Neuronal stem cell (in vitro differentiated cells): ENCODE measurements around the gene PLXNC1.

ENCODE experiments used
- DNase-seq: peaks from one replicate; pipeline ENCODE4 v3.0.0-alpha.2; 2013; ENCODE audit warnings: low spot score
- H2AFZ ChIP-seq: one replicate; pipeline ENCODE4 v1.6.1; 2013; ENCODE audit warnings: mild to moderate bottlenecking, low read length, inconsistent platforms
- H2AK5ac ChIP-seq: 2 replicates; pipeline ENCODE4 v1.6.1; 2013; ENCODE audit warnings: low read depth, mild to moderate bottlenecking, inconsistent platforms, low read length, moderate library complexity, mixed read lengths
- H2BK120ac ChIP-seq: 2 replicates; pipeline ENCODE4 v1.6.1; 2013; ENCODE audit warnings: low read depth, mild to moderate bottlenecking, inconsistent platforms, low read length, moderate library complexity, mixed read lengths
- H2BK12ac ChIP-seq: one replicate; pipeline ENCODE4 v1.6.1; 2013; ENCODE audit warnings: low read length, inconsistent platforms
- H2BK15ac ChIP-seq: 2 replicates; pipeline ENCODE4 v1.6.1; 2013; ENCODE audit warnings: mild to moderate bottlenecking, low read length, inconsistent platforms, mixed read lengths
- H2BK5ac ChIP-seq: one replicate; pipeline ENCODE4 v1.6.1; 2013; ENCODE audit warnings: inconsistent platforms, mild to moderate bottlenecking, low read length, moderate library complexity
- H3K14ac ChIP-seq: one replicate; pipeline ENCODE4 v1.6.1; 2013; ENCODE audit warnings: low read length, inconsistent platforms
- H3K18ac ChIP-seq: 2 replicates; pipeline ENCODE4 v1.6.1; 2013; ENCODE audit warnings: low read length, inconsistent platforms
- H3K23ac ChIP-seq: 2 replicates; pipeline ENCODE4 v1.6.1; 2013; ENCODE audit warnings: low read depth, mild to moderate bottlenecking, mixed read lengths, low read length, inconsistent platforms; ENCODE audit not compliant: poor library complexity
- H3K27ac ChIP-seq: replicated peaks from 3 replicates; pipeline ENCODE4 v1.5.1; 2013; ENCODE audit warnings: low read length, inconsistent platforms
- H3K27me3 ChIP-seq, 3 experiments: 2 replicates each; pipeline ENCODE4 v1.6.1; 2013; ENCODE audit warnings: low read length in 3 of 3, mild to moderate bottlenecking in 2 of 3, inconsistent platforms in 1 of 3, low read depth in 1 of 3, mixed read lengths in 1 of 3, moderate library complexity in 1 of 3; ENCODE audit not compliant: control insufficient read depth in 3 of 3, insufficient read depth in 3 of 3
- H3K36me3 ChIP-seq, 2 donors: replicated peaks in 1 of 2; 2 replicates each; pipeline ENCODE4 v1.6.1; 2013; ENCODE audit warnings: low read length in 2 of 2; ENCODE audit not compliant: control insufficient read depth in 2 of 2, insufficient read depth in 2 of 2
- H3K4ac ChIP-seq: 2 replicates; pipeline ENCODE4 v1.6.1; 2013; ENCODE audit warnings: inconsistent platforms, mild to moderate bottlenecking, low read length, moderate library complexity
- H3K4me1 ChIP-seq, 2 donors: 1 replicate in 1 of 2; 2 replicates in 1 of 2; pipeline ENCODE4 v1.6.1; 2013; ENCODE audit warnings: low read length in 2 of 2, low read depth in 1 of 2; ENCODE audit not compliant: control insufficient read depth in 2 of 2, insufficient read depth in 1 of 2
- H3K4me2 ChIP-seq: one replicate; pipeline ENCODE4 v1.6.1; 2013; ENCODE audit warnings: mild to moderate bottlenecking, low read length, inconsistent platforms; ENCODE audit not compliant: insufficient read depth, poor library complexity, severe bottlenecking
- H3K4me3 ChIP-seq, 2 donors: 2 replicates each; pipeline ENCODE4 v1.5.1; 2013; ENCODE audit warnings: low read length in 2 of 2, mild to moderate bottlenecking in 2 of 2, inconsistent platforms in 1 of 2, moderate library complexity in 1 of 2
- H3K79me1 ChIP-seq: one replicate; pipeline ENCODE4 v1.6.1; 2013; ENCODE audit warnings: low read depth, mild to moderate bottlenecking, inconsistent platforms, low read length, moderate library complexity
- H3K9ac ChIP-seq: one replicate; pipeline ENCODE4 v1.6.1; 2013; ENCODE audit warnings: mild to moderate bottlenecking, low read depth, low read length, inconsistent platforms; ENCODE audit not compliant: poor library complexity
- H3K9me3 ChIP-seq, 2 donors: replicated peaks in 1 of 2; 2 replicates each; pipeline versions ENCODE3 to v1.6.1; 2013; ENCODE audit warnings: low read length in 2 of 2, mild to moderate bottlenecking in 2 of 2, inconsistent platforms in 1 of 2, low read depth in 1 of 2, mixed read lengths in 1 of 2, moderate library complexity in 1 of 2; ENCODE audit not compliant: control insufficient read depth in 2 of 2, insufficient read depth in 1 of 2
- H4K8ac ChIP-seq: one replicate; pipeline ENCODE4 v1.6.1; 2013; ENCODE audit warnings: low read depth, mild to moderate bottlenecking, inconsistent platforms, low read length, moderate library complexity
- H4K91ac ChIP-seq: one replicate; pipeline ENCODE4 v1.6.1; 2013; ENCODE audit warnings: low read length, low read depth, mild to moderate bottlenecking, inconsistent platforms; ENCODE audit not compliant: poor library complexity
- WGBS, 2 donors: extraction: QIAGEN DNeasy Blood & Tissue Kit; methylation state at CpG; one replicate each; pipeline ENCODE4 v1.1.7; 2013; ENCODE audit warnings: missing lambda C conversion rate in 2 of 2, mixed read lengths in 1 of 2; ENCODE audit not compliant: insufficient read length in 2 of 2, insufficient replicate concordance in 1 of 2; ENCODE audit errors: extremely low coverage in 2 of 2; 5-methylcytosine and 5-hydroxymethylcytosine counted together

PLXNC1 gene

DNA sequence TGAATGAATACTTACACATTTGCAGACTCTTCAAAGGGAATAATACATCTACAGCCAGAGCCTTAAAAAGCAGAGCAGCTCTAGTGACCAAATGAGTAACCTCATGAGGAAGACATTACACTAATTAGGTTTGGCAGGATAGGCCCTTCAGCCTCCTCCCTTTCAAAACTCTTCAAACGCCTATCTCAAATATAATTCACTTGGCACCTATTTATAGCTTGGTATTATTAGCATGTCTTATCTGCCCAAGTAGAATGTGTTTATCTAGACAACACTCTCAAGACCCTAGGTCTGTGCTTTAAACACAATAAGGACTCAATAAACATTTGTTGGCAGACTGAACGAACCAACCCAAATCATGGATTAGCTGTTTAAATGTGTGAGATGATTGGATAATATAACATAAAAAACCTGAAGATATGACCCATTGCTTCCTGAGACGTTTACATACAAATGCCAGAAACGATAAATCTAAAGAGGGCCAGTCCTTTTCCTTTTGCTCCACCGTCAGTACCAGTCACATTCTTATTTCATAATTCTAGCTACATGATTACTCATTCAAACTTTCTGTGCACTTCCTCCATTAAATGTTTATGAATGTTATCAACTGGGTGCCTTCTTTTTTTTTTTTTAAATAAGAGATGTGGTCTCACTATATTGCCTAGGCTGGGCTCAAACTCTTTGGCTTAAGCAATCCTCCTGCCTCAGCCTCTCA, 188.0 kb downstream of the PLXNC1 start:
- H3K27ac ChIP-seq = no peak overlapping the region
- H3K23ac ChIP-seq = no peak overlapping the region
- no peak overlapping the region for H2BK12ac ChIP-seq
- no peak overlapping the region for H2AFZ ChIP-seq
- H3K36me3 ChIP-seq = peaks cover 0 to 7% of the 10 kb centered on the region in 2 donors
- H4K8ac ChIP-seq = no peak overlapping the region
- no peaks in the 10 kb centered on the region for H3K27me3 ChIP-seq
- no peak overlapping the region for H2BK5ac ChIP-seq
- H3K79me1 ChIP-seq = no peaks in the 10 kb centered on the region
- H2BK15ac ChIP-seq = no peak overlapping the region
- no peak overlapping the region for H3K4me3 ChIP-seq
- DNase-seq = no peak
- no peak overlapping the region for H2AK5ac ChIP-seq
- H3K9me3 ChIP-seq = no peaks in the 10 kb centered on the region
- H3K14ac ChIP-seq = no peak overlapping the region
- no CpG with 5 or more reads among the region's 5 CpGs for WGBS, 2 donors
- H3K4ac ChIP-seq = no peak overlapping the region
- no peak overlapping the region for H3K9ac ChIP-seq
- H4K91ac ChIP-seq = no peak overlapping the region
- H3K18ac ChIP-seq = no peak overlapping the region
- H3K4me1 ChIP-seq = no peaks in the 10 kb centered on the region
- H3K4me2 ChIP-seq = no peak overlapping the region
- no peak overlapping the region for H2BK120ac ChIP-seq

DNA sequence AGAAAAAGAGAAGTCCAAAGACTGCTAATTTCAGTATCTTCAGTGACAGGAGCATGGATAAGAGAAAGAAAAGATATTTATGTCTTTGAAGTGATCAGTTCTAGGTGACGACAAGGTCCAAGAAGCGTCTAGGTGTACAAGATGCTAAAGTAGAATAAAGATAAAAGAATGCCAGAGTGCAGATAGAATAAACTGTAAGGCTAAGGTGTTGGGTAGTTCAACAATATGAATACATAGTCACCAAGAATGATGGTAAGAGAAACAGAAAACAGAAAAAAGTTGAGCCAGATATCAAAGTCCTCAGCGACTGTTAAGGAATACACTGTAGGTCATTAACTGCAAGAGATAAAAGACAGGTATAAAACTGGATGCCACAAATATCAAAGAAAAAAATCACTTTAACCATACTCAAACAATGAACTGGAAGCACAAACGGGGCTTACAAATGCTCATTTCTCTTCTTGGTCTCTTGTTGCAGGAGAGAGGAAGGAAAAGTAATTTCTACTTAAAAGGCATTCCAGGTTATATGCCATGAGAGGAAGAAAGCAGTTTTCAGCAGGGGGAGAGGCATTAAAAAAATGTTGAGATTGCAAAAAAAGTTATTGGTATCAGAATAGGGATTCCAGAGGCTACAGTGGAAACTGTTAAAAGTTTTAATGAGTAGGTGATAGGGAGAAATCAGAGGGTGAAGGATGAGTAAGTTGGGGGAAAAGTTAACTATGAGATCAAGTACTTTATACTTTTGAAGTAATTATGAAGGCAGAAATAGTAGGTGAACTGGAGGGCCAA, 189.8 kb downstream of the PLXNC1 start:
- no peak overlapping the region for H3K4me2 ChIP-seq
- H3K9me3 ChIP-seq = no peaks in the 10 kb centered on the region
- H2AK5ac ChIP-seq = no peak overlapping the region
- H2BK12ac ChIP-seq = no peak overlapping the region
- no peaks in the 10 kb centered on the region for H3K79me1 ChIP-seq
- H3K36me3 ChIP-seq = peaks cover 0 to 3% of the 10 kb centered on the region in 2 donors
- H4K8ac ChIP-seq = no peak overlapping the region
- no peak overlapping the region for H3K18ac ChIP-seq
- H3K9ac ChIP-seq = no peak overlapping the region
- H3K23ac ChIP-seq = no peak overlapping the region
- H2BK5ac ChIP-seq = no peak overlapping the region
- no peak overlapping the region for H3K4me3 ChIP-seq
- H2AFZ ChIP-seq = no peak overlapping the region
- no peaks in the 10 kb centered on the region for H3K27me3 ChIP-seq
- peaks cover 0 to 3% of the 10 kb centered on the region in 2 donors for H3K4me1 ChIP-seq
- no peak overlapping the region for H2BK15ac ChIP-seq
- H3K14ac ChIP-seq = no peak overlapping the region
- no peak overlapping the region for H3K4ac ChIP-seq
- H4K91ac ChIP-seq = no peak overlapping the region
- no CpG with 5 or more reads among the region's 4 CpGs for WGBS, 2 donors
- H3K27ac ChIP-seq = no peak overlapping the region
- no peak overlapping the region for H2BK120ac ChIP-seq
- DNase-seq = no peak

DNA sequence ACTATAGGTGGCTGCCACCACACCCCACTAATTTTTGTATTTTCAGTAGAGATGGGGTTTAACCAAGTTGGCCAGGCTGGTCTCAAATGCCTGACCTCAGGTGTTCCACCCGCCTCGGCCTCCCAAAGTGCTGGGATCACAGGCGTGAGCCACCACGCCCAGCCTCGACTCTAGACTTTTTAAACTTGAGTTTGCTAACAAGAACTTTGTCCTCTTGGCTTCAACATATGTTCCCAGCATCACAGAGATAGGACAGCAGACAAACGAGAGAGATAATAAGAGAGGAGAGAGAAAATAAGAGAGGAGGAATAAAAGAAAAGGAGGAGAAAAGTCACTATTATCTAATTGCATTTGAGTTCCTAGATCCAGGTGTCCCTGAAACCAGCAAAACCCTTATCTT, 192.2 kb downstream of the PLXNC1 start:
- H2BK120ac ChIP-seq = no peak overlapping the region
- no peak for DNase-seq
- no peak overlapping the region for H2AFZ ChIP-seq
- no peak overlapping the region for H3K18ac ChIP-seq
- peaks cover 0 to 3% of the 10 kb centered on the region in 2 donors for H3K4me1 ChIP-seq
- H3K4me3 ChIP-seq = no peak overlapping the region
- peaks cover 0 to 11% of the 10 kb centered on the region in 2 donors for H3K36me3 ChIP-seq
- no peak overlapping the region for H4K91ac ChIP-seq
- no peaks in the 10 kb centered on the region for H3K27me3 ChIP-seq
- H3K79me1 ChIP-seq = no peaks in the 10 kb centered on the region
- no peak overlapping the region for H2BK12ac ChIP-seq
- WGBS, 2 donors = no CpG with 5 or more reads among the region's 6 CpGs
- peaks cover 0 to 11% of the 10 kb centered on the region in 2 donors for H3K9me3 ChIP-seq
- no peak overlapping the region for H3K27ac ChIP-seq
- no peak overlapping the region for H3K4me2 ChIP-seq
- H2BK15ac ChIP-seq = no peak overlapping the region
- H3K9ac ChIP-seq = no peak overlapping the region
- no peak overlapping the region for H2BK5ac ChIP-seq
- H3K23ac ChIP-seq = no peak overlapping the region
- no peak overlapping the region for H2AK5ac ChIP-seq
- no peak overlapping the region for H4K8ac ChIP-seq
- H3K4ac ChIP-seq = no peak overlapping the region
- no peak overlapping the region for H3K14ac ChIP-seq

- H3K4me3 ChIP-seq = no peak overlapping the region
- H3K36me3 ChIP-seq = peaks cover 7 to 11% of the 10 kb centered on the region in 2 donors
- no peaks in the 10 kb centered on the region for H3K79me1 ChIP-seq
- no peak overlapping the region for H3K9ac ChIP-seq
- peaks cover 10 to 49% of the 10 kb centered on the region in 2 donors for H3K9me3 ChIP-seq
- no peak overlapping the region for H2BK120ac ChIP-seq
- H3K18ac ChIP-seq = no peak overlapping the region
- DNase-seq = no peak
- H3K14ac ChIP-seq = no peak overlapping the region
- no peak overlapping the region for H4K8ac ChIP-seq
- H3K4me2 ChIP-seq = no peak overlapping the region
- H3K27ac ChIP-seq = no peak overlapping the region
- H2BK12ac ChIP-seq = no peak overlapping the region
- H3K4ac ChIP-seq = no peak overlapping the region
- no peak overlapping the region for H4K91ac ChIP-seq
- H2AK5ac ChIP-seq = no peak overlapping the region
- H2BK15ac ChIP-seq = no peak overlapping the region
- no CpG with 5 or more reads among the region's 1 CpG for WGBS, 2 donors
- no peak overlapping the region for H2AFZ ChIP-seq
- H3K4me1 ChIP-seq = no peaks in the 10 kb centered on the region
- no peak overlapping the region for H2BK5ac ChIP-seq
- no peaks in the 10 kb centered on the region for H3K27me3 ChIP-seq
- no peak overlapping the region for H3K23ac ChIP-seq
These were observed 204.8 kb downstream of the PLXNC1 start for GRCh38 chr12:94353130-94353529.
